ENCODE results near the gene RAPGEF3.

RAPGEF3 gene

DNA sequence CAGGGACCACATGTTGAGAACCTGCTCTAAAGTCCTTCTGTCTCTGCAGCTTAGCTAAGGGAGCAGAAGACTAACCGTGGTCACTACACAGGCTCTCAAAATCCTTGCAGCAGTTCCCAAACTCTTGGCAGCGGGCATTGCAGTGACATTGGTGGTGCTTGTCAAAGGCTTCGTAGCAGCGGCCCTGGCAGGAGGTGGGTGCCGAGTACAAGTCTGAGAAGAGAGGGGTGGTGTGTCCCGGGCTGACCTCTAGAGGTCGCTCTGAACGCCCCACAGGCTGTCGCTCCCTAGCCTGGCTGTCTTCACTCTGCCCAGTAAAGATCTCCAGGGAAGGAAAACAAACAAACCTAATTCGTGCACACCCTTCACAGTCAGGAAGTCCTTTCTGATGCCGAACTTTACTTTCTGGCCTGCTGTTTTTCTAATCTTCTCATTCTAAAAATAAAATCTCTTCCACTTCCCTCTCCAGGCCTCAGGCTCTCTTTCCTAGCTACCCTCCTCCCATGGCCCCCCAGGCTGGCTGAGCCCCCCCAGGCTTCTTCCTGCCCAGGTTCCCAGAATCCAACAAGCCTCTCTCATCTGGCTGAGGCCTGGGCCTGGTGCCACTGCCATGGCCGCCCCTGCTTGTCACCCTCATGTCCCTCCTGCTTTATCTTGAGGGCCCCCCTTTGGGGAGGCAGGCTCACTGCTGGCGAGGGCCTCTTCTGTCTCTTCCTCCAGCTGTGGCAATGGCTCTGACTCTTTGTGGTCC is 41.1 kb downstream of the RAPGEF3 start:
- DNase-seq = peak; percentile 61

DNA sequence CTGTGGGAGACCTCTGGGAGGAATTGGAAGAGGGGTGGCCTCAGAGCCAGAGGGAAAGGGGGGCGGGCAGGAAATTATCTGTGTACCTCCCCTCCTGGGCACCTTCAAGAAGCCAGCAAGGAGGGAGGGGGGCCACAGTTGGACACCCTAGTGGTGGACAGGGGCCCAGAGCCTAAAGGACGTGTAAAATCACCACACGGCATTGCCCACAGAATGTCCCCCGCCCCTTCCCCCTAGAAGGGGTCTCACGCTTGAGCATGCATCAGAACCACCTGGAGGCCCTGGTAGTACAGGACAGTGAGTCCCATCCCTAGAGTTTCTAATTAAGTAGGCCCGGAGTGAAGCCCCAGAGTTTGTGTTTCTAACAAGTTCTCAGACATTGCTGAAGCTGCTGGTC is 41.6 kb downstream of the RAPGEF3 start:
- DNase-seq = no peak

DNA sequence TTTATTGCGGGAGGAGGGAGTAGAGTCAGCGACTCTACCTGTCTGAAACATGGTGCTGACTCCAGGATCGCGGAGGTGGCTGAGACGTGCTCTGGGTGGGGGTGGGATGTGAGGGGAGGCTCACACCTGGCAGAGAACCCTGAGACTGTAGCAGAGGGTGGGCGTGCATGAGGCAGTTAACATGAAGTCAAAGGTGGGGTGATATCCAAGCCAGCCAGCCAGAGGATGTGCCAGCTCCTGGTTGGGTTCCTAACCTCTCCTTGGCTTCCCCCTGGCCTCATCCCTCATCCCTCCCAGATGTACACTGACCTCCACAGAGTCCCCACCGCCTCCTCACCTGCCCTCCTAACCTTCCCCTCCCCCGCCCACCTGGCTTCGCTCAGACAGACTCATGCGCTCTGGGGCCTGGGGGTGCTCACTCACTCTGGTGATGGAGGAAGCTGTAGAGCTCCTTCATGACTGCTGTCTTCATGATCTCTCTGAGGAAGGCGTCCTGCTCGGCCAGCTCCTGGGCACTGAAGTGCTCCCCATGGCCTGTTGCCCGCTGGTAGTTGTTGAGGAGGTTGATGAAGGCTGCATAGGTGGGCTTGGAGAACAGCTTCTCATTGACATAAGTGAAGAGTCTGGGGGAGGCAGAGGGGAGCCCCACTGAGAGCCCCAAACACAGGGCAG is 42.7 kb downstream of the RAPGEF3 start:
- no peak for DNase-seq

DNA sequence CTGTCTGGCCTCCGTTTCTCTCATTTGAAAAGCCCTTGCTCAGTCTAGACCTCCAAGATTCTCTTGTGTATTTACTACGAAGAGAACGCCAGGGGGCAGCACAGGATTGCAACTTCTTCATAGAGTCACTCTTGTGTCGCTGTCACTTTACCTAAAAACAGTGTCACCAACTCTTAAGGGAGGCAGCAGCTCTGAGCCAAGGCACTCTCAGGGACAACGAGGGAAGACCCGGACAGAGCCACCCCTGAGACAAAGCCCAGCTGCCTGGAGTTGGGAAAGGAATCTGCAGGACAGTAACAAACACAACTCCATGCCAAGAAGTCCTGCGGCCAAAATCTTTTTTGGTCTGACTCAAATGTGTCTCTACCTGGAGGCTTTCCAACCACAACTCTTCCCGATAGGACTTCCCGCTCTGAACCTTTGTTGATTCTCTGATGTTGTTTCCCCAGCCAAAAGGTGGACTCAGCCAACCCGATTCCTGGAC is 43.2 kb downstream of the RAPGEF3 start:
- DNase-seq = peak; percentile 85

DNA sequence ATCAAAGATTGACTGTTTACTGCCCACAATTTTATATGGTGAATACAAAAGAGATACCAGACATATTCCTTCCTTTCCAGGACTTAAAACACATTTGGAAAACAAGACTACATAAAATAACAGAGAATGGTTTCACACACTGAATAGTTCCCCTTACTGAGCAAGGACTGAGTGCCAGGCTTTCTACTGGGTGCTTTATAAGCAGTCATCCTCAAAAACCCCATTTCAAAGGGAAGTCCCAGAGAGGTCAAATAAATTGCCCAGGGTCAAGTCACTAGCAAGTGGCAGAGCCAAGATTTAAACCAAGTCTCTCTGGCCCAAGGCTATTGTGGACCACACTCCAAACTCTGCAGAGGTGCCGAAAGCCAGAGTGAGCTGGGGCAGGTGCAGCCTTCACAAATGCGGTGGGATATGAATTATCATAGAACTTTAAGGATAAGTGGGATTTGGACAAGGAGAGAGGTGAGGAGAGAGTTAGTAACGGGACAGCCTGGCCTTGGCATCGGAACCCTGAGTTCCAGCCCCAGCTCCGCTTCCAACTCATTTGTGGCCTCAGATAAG is 43.8 kb downstream of the RAPGEF3 start:
- no peak for DNase-seq

DNA sequence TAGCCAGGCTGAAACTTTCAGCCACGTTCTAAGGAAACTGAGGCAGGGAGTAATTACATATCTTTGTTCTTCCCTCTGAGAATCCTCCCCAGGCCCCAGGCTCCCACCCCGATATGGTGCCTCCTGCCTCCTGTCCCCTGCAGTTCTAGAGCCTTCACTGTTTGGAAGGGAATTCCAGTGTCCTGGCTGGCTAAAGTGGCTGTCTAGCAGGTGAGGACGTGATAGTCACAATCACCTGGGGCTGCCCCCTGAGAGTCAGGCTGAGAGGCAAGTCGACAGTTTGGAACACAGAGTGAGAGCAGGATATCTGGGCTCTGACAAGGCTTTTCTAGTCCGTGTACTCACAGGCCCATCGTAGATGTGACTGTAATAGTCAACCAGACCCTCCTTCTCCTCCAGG is 46.5 kb downstream of the RAPGEF3 start:
- no peak for DNase-seq

DNA sequence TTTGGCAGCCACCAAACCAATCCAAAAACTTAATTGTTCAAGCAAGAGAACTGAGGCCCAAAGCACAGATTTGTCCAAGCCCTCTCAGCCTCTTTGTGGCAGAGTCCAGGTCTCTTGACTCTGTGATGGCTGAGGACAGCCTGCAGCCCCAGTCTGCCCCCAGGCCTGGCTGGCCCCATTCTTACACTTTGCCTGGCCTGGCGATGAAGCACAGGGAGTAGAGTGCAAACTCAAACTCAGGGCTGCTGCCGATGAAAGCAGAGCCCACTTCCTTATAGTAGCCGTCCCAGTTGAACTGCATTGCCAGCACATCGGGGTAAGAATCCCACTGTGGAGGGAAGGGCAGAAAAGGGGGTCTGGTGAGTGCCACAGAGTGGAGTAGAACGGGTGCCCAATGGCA is 47.2 kb downstream of the RAPGEF3 start:
- no peak for DNase-seq

DNA sequence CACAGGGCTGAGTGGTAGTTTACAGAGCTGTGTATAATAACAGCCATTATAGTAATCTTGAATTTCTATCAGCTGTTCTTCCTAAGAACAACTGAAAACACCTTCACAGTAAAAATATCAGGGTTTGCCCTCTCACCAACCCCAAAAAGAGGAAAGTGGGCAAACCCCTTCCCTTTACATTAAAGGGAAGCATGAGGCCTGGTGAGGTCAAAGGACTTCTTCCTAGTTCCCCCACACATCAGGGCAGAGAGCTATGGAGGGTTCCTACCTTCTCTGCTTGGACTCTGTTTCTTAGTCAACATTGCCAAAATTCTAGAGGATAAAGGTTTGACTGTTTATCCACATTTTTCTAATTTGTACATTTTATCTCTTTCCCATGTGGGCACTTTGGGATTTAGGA is 48.4 kb downstream of the RAPGEF3 start:
- no peak for DNase-seq

DNA sequence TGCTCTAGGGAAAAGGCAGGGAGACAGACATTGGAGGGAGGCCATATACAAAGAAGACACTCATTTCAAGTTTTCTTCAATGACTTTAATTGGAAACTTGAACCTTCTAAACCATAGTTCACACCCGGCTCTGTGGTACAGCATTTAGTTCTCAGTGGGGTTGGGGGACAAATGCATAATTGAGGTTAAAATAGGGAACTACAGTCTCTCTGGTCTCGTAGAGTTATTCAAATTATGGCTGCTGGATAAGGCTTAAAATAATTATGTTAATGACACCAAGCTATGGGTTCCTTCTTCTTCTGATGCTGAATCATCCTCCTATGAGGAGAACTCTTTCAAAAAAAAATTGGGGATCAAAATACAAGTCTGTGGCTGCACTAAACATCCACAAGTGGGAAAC is 49.0 kb downstream of the RAPGEF3 start:
- no peak for DNase-seq

DNA sequence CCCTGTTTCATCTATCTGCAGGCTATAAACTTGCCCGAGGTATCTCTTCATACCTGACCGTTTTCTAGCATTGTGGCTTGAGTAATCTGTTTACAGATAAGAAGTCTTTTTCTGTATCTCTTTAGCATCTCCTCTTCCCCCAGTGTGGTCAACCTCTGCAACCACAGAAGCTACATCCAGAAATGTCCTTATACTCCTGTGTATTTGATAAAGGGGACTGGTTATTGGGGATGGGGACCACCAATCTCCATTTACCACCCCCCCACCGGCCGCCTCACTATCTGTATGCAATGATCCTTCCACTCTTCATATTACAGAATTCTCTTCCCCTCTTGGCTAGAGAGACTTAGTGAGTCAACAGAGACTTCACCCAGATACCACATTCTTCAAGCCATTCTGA is 49.4 kb downstream of the RAPGEF3 start:
- DNase-seq = no peak

DNA sequence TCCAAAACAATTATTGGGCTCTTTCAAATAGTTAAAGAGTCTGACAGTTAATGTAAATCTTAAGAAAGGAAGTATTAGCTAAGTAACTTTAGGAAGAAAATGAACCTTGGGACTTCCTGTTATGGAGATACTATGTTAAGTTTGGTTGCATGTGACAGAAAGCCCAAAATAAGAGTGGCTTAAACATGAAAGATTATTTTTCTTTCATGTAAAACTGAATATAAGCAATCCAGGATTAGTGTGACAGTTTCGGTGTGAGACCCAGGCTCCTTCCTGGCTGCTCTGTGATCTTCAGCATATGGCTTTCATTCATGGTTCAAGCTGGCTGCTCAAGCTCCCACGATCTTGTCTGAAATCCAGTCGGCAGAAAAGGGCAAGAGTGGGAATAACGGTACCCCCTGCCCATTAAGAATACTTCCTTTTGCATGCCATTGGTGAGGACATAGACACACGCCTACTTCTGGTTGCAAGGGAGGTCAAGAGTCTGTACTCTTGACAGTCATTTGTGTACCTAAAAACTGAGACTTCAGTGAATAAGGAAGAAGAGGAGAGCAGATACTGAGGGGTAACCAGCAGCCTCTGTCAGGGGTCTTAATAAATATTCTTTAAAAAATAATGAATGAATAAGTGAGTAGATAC is 50.7 kb downstream of the RAPGEF3 start:
- no peak for DNase-seq

DNA sequence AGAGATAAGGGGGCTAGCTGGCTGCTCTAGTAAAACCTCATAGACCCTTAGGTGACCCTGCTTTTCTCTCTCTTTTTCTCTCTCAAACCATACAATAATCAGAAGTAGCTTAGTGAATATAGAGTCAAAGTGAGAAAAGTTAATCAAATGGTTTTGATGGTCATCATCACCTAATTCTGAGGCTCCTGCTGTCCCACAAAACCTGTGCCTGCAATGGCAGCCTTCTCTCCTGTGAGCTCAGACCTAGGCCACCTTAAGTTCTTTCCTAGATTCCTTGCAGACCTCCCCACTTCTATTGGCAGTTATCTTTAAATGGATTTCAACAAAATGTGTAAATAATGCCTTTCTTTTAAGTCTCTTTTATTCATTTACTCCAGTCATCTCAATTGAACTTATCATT is 51.3 kb downstream of the RAPGEF3 start:
- no peak for DNase-seq

DNA sequence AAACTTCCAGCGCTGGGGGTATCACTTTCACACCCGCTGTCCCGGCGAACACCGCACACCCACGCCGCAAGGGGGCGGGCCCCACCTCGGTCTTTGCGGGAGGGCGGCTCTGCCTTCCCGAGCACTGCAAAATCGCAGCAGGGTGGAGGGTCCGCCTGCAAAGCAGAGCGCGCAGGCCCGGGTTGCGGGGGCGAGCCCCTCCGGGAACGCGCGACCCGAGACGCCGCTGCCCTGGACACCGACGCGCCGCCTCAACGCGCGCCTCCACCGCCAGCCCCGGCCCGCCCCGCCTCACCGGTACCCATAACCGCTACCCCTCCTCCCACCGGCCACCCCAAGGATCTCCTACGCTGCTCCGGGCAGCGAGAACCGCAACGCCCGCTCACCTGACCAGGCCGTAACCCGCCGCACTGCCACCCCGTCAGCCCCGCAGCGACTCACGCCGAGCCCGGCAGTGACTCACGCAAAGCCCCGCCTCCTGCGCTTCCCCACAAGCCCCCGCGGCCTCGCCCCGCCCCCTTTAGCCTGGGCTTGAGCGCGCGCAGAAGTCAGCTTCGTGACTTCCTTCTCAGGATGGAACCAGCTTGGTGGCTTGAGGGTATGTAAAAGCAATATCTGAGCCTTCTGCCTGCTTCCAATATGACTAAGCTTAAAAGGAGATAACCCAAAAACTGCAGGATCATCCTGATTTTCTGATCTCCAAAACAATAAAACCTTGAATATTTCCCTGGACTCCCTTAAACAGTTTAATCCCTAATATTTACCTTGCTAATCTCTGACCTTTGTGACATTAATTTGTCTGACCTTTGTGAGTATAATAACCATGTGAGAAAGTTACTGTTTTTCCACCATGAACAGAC is 52.9 kb downstream of the RAPGEF3 start, which contains the start of gene RPAP3:
RPAP3 (minus strand) TSS at position 465 of the 860 bp plus-strand sequence. CDS start 3,190 bp downstream, outside the sequence.
- DNase-seq = peak; percentile 94

DNA sequence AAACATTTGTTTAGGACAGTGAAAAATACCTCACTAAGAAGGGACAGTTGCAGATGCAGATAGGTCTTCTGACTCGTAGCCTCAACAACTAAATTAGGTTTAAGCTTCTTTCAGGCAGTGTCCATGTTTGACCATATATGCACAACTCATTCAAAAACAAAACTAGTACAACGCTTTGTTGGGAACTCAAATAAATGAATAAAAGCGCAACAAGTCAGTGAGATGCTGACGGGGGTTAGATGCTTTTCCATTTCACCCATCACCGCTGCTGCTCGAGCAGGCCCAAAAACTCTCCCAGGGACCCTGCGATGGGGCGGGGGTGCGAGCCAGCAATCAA is 53.5 kb downstream of the RAPGEF3 start:
- DNase-seq = no peak

DNA sequence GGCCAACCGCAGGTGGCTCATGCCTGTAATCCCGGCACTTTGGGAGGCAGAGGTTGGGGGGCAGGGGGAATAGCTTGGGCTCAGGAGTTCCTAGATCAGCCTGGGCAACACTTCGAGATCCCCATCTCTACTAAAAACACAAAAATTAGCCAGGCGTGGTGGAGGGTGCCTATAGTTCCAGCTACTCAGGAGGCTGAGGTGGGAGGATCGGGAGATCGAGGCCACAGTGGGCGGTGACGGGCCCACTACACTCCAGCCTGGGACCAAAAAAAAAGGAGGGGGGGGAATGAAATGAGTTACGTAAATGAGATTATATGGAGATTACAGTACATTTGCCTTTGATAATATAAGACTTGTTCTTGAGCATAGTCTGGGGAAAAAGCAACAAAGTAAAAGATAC is 54.0 kb downstream of the RAPGEF3 start:
- no peak for DNase-seq

DNA sequence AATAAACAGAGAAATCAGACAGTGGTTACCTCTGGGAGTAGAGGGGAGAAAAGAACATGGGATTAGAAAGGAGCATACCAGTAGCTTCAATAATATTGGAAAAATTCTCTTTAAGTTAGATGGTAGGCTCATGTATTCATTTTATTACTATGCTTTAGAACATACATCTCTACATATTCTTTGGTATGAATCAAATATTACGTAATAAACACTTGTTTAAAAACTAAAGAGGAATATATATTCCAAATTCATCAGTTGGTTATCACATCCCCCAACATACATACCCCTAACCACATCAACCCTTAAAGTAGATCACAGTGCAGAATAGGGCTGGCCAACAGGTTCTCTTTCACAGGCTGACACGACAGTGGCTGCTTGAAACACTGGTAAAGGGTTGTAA is 58.4 kb downstream of the RAPGEF3 start:
- DNase-seq = no peak

DNA sequence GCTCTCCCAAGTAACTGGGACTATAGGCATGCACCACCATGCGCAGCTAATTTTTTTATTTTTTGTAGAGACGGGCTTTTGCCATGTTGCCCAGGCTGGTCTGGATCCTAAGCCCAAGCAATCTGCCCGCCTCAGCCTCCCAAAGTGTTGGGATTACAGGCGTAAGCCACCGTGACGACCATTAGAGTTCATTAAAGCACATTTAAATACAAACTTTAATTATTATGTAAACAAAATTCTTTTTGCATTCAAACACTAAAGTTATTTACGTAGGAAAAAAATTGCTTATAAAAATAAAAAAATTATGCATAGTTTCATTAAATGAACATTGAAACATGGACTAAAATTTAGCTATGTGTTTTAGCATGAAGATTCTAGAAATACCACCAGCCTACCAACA is 60.0 kb downstream of the RAPGEF3 start:
- no peak for DNase-seq

DNA sequence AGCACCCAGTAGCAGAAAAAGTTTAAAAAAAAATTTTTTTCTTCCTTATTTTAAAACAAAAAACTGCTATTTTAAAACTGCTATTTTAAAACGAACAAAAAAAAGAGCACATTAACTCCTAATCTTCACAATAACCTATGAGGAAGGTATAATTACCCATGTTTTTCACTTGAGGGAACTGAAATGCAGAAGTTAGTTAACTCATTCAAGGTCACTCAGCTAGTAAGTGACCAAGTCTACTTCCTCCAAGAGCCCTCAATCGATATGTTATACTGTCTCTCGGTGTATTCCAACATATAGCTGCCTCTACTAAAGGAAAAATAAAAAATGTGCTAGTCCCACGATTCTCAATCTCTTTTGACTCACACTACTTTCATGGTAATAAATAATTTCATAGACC is 60.6 kb downstream of the RAPGEF3 start:
- DNase-seq = no peak

DNA sequence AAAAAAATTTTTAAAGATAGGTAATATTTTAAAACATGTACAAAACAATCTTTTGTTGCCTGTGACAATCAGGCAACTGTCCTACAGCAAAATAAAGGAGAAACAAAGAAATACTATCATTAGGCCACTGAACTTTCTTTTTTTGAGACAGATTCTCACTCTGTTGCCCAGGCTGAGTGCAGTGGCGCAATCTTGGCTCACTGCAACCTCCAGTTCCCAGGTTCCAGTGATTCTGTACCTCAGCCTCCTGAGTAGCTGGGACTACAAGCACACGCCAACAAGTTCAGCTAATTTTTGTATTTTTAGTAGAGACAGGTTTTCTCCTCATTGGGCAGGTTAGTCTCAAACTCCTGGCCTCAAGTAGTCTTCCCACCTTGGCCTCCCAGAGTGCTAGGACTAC is 69.5 kb downstream of the RAPGEF3 start:
- no peak for DNase-seq

DNA sequence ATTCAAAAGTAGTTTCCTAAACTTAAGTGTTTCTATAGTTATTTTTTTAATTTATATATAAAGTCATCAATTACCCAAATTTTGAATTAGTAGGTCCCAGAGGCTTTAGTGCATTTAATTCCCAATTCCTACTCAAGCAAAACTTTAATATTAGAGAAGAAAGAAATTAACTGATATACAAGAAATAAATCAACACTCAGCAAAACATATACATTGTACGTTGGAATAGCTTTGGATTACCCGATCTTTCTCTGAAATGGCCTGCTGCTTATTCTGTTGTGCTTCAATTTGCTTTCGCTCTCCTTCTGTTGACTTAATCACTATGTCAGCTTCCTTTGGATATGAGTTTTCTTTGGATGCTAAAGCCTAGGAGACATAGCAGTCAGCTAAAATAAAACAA is 71.0 kb downstream of the RAPGEF3 start:
- no peak for DNase-seq

DNA sequence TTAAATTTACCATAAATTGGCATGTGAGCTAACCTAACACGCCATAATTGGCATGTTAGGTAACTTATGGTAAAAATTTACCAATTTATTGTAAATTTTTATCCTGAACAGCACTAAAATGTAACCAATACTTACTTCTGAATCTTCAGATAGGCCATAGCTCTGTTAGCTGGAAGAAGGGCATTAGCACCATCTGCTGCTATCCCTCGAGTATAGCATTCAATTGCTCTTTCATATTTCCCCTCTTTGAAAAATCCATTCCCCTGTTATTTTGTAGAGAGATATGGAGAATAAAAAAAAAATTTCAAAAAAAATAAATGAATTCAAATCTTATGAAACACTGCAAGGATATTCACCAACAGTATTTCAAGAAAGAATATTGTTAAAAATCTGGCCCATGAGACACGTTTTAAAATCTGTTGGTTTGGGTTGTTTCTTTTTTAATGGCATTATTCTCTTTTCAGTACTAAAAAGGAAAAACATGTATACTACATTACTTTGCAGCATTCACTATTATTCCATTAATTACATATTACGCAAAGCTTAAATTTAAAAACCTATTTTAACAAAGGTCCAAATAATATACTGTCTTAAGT is 71.9 kb downstream of the RAPGEF3 start:
- peak; percentile 45 for DNase-seq

All from CD4-positive, alpha-beta T cell treated with Interleukin-17A for 1 hour (primary cell).